T1000 (cell line): ENCODE measurements around the gene KLF6.

Experiments used
- DNase-seq: peaks from one replicate; lab custom pipeline; 2025; ENCODE audit warnings: mixed read lengths; lab: John Stamatoyannopoulos, UW

Gene KLF6

DNA sequence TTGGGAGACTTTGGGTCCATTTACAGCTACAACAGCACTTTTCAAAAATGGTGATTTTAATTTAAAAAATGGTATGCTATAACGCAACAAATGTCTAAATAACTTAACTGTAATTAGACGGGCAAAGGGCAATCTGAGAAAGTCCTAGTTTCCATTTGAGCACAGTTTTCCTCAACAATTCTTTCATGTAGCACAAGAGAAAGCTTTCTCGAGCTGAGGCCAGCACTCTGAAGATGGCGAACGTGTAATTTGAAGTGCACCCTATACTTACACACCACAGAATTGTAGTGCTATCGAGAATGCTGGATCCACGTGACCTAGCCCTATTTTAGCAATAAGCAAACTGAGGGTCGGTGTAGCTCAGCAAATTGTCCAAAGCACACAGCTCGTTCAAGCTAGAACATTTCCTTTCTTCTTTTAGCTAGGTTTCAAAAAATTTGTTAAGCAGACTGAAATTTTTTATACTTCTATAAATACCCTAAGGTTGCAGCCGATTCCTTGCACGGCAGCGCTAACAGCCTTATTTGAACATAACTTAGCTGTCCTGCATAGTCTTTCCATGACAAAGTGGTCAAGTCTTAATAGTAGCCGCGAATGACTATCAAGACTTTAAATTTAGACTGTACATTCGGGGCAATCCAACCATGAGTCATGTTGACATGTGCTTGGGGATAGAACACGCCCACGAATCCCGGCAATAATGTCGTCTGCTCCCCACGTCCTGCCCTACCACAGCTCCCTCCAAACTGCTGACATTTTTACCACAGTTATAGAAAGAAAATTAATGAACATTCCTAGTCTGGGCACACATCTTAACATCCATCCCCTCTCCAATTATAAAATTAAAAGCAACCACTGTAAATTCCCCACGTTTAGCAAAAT is 10.0 kb downstream of the KLF6 start:
- no peak for DNase-seq

DNA sequence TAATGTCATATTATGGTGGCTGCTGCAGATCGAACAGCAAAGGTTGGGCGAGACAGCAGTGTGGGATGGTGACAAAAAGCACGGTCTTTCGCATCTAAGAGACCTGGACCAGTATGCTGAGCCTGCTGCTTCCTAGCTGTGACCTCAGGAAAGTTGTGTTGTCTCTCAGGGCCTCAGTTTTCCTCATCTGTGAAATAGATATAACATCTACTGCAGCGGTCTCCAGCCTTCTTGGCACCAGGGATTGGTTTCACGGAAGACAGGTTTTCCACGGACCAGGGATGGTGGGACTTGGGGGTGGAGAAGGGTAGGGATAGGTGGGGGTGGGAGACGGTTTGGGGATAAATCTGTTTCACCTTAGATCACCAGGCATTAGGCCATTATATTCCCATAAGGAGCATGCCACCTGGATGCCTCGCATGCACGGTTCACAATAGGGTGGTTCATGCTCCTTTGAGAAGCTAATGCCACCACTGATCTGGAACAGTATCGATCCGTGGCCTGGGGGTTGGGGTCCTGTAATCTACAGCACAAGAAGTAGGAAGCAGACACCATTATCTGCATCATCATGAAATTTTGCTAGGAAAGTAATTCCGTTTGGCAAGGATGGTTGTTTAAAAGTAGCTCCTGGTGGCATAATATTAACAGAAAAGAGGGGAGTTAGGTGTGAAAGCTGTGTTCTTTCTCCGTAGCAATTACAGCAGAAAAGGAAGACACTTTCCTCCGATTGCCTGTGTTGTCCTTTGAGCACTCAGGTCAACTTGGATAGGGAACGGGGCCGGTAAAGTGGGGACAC is 10.8 kb downstream of the KLF6 start:
- no peak for DNase-seq

DNA sequence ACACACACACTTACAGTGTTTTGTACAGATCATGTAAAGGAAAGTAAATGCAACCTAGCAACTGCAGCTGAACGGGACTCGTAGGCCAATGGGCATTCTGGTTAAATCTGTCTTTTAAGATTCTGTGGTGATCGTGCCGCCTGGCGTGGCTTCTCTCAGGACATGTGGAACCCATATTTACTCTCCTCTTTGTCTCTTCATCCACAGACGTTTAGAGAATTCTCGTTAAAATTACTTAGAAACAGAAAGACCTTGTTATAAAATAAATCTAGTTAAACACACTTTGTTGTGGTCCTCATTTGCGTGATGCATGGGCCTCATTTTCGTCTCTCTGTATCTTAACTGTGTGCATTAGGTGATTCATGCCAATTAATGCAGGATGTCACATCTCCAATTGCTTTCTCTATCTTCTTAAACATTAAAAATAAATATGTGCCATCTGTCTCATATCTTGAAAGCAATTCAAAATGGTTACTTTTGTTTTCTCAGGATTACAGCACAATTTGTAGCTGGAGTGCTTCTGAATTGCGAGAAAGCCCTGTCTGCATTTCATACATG is 11.5 kb downstream of the KLF6 start:
- DNase-seq: no peak

DNA sequence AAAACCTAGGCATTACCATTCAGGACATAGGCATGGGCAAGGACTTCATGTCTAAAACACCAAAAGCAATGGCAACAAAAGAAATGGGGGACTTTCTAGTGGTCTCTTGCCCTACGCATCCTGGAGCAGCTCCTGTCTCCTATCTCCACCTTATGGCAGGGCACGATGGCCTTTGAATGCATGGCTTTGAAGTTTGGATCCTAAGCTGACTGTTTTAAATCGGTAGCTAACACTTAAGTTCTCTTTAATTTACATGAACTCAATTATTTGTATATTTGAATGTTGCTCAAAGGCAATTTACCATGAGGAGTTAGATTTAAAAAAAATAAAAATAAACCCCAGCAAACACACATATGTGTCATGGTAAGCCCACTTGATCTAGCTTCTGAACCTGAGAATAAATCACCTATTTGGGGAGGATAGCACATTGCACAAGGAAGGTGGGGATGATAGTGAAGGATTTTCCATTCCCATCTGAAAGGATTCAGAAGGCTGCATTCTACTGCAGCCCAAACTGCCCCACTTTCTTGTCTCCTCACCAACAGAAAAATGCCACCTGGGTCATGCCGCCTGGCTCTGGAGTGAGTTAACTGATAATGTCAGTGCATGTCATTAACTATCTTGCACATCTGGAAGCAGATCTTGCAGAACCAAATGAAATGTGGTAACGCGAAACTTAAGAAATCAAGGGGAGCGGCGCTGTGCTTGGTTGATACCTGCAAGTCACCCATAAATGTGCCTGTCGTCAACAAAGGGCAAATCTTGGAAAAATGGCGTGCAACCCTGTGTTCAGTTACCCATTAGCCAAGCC is 12.4 kb downstream of the KLF6 start:
- DNase-seq: no peak

DNA sequence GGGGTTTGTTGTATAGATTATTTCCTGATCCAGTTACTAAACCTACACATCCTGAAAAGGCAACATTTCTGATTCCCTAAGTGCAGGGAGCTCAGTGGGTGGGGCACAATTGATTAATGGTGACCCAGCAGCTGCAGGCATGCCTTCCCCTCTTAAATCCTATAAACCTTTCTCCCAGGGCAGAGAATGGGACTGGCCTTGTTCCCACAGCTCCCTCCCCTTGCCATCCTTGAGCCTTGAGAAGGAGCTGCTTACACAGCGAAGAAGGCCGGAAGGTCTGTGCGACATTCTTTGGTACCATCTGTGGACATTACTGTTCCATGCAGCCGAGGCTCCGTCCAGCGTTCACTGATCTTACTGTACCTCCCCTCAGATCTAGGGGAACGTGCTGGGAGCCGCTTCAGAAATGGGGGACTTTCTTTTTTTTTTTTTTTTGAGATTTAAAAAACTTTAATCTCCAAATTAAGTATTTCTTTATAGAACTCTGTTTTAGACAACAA is 14.3 kb downstream of the KLF6 start:
- no peak for DNase-seq

DNA sequence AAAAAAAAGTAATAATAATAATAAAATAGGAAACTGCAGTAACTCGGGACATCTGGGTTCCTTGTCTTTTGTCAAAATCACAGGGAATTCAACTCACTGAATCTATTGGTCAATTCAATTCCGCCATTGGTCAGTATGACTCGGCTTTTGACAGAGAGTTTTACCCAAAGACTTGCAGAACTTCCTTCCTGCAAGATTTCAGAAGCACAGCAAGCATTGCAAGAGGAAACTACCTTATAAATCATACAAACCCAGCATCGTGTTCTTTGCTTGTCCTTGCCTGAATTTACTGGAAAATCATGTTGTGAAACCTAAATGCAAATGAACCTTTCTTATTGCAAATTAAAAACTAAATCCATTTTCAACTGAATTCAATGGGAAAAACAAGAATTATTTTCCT is 15.5 kb downstream of the KLF6 start:
- no peak for DNase-seq

DNA sequence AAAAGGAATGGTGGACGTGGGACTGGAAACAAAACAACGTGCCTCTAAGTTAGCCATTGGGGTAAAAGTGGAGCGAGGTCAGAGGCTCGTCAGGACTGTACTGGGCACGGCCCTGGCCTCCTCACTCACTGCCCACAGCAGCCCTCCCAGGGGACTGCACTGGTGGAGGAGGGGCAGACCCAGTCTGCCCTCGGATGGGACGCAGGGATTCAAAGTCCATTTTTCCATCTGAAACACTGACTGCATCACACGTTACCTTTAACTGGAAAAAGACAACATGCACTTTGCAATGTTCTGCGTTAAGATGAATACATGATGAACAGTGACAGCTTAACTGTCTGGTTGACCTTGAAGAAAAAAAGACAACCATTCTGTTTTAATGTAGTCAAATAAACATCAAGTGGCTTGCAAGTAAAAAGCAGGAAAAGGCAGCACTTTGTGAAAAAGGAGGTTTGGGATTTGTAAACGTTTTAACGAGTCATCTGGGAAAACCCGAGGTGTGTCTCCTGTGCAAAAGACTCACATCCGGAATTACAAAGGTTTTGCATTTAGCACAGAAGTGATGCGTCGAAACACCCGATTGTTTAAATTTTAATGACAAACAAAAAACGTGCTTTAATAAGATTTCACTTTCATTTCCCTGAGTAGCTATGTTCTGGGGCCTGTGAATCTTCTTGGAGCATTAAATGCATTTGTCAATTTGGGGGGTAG is 18.8 kb downstream of the KLF6 start:
- DNase-seq: no peak

DNA sequence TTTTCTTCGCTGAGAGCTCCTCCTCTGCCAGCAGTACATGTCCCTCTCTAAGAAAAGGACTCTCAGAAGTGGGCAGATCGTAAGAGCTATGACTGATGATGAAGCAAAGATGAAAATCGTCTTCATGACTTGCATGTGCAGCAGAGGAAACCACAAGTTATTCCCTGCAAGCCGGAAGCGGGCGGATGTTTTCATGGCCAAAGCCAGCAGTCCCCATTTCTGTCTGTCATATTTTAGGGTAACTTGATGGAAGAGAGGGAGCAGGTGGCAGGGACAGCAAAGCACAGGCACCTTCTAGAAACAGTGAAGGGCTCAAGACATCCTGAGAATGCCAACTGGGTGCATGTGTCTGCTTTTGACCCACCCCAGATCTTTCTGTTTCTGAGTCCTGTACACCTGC is 19.9 kb downstream of the KLF6 start:
- DNase-seq: no peak

DNA sequence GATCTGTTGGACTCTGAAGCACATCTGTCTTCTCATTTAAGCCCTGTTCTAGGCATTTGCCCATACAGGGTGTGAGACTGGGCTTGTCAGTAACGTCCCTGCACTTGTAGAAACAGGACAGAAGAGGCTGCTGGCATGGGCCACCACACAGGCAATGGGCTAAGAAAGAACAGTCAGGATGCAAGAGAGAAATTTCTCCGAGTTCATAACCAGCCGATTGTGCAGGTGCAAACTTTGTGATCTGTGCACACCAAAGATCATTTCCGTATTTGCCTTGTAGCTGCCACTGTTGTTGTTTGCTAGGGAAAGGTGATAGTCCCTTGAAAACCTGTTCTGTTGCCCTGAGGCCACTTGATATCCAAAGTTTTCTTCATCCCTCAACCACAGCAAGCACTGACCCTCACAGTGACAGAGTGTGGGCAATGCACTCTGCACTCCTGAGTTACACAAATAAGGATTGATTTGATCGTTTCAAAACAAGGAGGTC is 20.3 kb downstream of the KLF6 start:
- no peak for DNase-seq

DNA sequence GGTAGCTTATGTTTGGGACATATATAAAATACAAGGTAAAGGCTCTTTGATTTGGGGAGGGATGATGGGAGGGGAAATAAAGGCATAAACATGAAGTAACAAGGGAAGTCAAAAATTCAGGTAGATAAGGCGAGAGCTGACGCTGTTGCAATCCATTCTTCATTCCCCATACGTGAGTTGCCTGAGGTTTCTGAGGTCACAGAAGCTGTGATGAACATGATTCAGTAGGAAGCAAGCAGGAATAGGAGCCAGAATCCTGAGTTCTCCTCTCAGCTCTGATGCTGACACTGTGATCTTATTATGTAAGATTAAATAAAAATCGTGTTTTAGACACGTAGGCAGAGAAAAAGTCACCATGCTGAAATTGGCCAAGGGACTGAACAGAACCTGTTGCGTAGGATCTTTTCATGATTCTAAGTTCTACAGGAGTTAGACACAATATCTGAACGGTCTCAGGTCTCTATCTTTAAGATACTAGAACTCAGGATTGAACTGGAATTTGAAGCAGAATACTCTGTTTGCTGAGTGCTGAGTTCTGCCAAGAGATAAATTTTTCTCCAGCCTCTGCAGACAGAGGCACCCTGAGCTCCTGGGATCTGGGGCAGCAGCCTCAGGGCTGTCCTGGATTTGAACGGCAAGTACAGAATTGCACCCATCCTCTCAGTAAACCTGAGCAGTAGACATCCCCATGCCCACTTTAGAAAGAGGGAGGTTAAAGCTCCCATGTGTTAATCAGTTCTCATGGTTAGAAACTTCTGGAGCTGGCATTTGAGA is 21.0 kb downstream of the KLF6 start:
- DNase-seq: no peak

DNA sequence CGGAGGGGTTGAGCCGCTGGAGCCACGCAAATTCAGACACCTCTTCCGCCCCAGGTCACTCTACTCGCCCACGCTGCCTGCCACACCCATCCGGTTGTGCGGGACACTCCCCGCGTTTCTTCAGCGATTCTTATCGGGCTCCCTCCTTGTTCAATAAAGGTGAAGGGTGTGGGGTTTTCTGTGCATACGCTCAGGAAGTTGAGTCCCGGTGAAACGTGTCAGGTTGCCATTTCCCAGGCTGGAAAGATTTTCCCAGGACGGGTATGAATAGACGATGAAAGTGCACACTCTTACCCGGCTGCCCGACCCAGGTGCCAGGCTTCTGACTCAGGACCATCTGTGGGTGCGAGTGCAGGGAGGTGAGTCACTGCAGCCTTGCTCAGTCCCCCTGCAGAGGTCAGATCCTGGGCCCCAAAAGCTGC is 22.0 kb downstream of the KLF6 start:
- DNase-seq: no peak

DNA sequence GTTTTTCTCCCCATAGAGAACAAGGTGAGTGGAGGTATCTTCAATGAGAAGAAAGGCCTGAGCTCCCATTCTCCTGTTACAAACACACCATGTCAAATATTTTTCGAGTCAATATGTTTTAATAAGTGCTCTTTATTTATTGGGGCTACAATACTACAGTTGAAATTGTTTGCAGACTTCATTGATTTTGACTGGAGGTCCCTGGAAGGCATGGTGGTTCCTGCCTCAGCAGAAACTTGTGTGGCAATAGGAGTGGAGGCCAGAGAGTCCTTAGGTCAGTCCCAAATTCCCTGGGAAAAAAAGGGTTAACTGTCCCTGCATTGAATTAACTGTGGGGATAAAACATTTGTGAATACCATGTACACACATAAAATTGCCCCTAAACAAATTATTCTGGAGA is 22.7 kb downstream of the KLF6 start:
- no peak for DNase-seq

DNA sequence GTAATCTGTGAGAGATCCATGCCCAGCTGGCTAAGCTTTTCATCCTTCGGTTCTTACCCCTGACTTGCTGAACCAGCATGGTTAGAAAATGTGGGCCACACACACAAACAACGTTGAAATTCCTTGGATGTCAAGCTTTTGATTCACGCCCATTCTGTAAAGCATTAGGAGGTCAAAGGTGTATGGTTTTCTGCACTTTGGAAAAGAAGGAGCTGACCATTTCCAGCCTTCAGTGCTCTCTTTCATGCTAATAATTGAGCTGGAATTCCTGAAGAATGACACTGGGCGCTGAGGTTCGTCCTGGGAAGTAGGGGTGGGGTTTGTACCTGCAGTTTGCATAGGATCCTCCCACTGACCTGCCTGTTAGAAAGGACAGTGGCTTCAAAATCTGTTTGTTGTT is 23.1 kb downstream of the KLF6 start:
- DNase-seq: no peak

DNA sequence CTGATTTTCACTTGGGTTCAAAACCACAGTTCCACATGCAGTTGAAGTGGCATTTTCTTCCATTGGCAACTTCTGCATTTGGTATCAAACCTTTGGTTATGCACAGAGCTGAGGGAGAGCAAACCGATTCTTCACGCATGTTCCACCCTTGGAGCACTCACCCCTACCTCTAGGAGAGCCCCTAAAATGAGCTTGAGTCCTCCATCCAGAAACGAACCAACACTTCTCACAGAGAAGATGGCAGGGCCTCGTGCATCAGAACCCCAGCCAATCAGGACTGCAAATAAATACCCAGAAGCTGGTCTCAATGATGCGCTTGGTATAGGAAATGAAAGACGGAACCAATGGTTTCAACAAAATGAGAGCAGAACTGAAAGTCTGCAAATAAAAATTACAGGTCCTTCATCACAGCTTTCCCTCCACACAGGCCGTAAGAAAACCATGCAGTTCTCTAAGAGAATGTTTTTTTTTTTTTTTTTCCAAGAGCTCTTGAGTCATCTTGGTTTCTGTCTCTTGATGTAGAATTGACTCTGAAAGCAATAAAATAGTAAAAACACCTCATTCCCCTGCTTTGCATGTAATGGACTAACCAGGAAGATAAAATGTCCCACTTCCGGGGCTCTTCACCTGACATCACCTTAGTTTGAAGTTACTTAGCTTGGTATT is 23.9 kb downstream of the KLF6 start:
- no peak for DNase-seq

DNA sequence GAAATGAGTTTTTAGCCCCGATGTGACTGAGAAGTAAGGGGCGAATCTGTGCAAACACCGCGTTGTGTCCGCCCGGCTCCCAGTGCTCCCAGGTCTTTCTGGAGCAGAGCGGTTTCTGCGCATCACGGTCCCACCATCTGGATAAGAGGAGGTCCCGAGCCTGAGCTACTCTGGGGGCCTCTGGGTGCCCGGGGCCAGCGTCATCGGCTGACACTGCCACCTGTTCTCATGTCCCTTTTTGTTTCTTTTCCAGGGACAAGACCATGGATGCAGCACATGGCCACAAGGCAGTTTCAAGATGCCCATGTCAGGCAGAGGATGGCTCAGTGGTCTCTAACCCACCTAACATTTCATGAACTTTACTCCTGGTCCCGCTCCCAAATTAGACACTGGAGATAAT is 24.9 kb downstream of the KLF6 start:
- no peak for DNase-seq

DNA sequence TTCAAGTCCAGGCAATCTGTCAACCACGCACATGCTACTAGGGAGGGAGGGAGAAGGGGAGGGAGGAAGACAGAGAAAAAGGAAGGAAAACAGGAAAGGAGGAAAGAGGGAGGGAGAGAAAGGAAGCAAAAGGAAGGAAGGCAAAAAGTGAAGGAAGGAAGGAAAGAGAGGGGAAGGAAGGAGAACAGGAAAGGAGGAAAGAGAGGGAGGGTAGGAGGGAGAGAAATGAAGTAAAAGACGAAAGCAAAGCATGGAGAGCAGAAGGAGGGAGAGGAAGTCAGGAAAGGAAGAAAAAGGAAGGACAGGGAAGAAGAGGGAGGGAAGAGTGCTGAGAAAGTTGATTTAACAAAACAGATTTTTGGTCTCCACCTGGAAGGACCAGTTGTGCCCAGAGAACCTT is 25.6 kb downstream of the KLF6 start:
- DNase-seq: no peak

DNA sequence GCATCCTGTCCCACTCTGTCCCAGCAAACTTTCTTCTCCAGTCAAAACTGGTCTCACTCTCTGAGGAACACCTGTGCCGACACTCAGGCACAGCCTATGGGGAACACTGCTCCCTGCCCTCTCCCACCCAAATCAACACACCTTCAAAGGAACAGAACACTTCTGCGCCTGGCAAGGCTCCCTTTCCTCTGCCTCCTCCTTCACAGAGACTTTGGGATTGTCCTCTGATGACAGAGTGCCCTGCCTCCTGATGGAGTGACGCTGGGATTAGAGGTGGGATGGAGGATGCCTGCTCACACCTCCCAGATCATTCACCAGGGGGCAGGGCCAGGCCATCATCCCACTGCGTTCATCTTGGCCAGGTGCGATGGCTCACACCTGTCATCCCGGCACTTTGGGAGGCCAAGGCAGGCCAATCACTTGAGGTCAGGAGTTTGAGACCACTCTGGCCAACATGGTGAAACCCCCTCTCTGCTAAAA is 26.5 kb downstream of the KLF6 start:
- DNase-seq: no peak

DNA sequence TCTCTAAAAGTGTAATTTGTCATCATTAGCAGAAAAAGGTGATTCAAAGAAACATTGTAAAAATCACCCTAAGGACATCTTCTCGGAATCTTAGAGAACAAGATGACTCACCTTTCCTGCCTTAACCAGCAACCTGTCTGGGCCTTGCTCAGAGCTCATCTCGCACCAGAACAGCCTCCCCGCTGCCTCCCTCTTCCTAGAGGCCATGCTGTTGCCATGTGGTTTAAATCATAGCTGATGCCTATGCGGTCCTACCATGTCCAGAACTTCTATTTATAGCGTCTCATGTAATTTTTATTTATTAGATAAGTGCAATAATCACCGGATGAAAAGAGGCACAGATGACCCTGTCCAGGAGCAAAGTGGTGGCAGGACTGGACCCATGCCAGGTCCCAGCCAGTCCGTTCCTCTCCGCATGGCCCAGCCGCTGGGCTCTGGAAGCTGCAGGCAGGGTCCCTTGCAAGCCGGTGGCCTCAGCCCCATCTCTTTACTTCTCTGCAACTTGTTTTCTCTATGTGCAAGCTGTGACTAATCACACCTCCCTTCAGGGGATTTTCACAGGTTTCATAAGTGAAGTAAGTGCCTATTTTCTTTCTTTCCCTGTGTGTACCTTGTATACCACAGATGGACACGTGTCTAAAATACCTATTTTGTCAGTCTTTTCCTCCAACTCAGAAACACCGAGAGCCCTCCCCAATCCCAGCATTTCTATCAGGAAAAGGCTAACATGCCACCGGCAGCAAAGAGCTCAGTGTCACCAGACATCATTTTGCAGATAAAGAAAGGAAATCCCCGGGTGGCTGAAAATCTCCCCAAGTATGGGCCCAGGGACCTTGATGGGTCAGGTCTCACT is 27.1 kb downstream of the KLF6 start:
- DNase-seq: no peak

DNA sequence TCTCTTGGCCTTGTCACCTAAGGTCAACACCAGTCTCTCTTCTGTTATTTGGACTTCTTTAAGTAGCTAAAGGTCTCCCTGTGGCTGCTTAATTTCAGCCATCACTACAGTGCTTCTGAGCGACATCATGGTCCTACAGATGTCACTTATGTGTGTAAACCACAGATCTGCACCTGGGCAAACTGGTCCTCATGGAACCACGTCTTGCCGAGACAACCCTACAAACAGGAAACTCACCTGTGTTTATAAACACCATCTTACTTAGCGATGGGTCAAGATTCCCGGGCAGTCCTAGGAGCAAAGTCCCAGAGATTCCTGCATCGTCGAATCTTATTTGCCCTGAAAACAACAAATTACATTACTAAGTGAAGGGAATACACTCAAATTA is 27.8 kb downstream of the KLF6 start:
- DNase-seq: no peak
